NCI-H345 treated with DMSO at 0.1 percent for 48 hours (cell line): Measurements from ENCODE around the gene CCRL2.
"Not testable (repeated sequence)": the region's sequence is repeated elsewhere in the genome, so short reads cannot be mapped to it uniquely, and the experiment has no call there.

Experiments
- DNase-seq: peaks from one replicate; lab custom pipeline; 2025; ENCODE audit not compliant: unreplicated experiment; lab: John Stamatoyannopoulos, UW

Gene CCRL2

GRCh38 chr3:46429250-46429649, 22.2 kb downstream of the CCRL2 start:
- no peak for DNase-seq

- no peak for DNase-seq
These were observed 22.6 kb downstream of the CCRL2 start for GRCh38 chr3:46429671-46430070.

GRCh38 chr3:46430879-46431278, 23.8 kb downstream of the CCRL2 start:
- not testable (repeated sequence) for DNase-seq

- not testable (repeated sequence) for DNase-seq
These were observed 24.8 kb downstream of the CCRL2 start for GRCh38 chr3:46431905-46432304.

GRCh38 chr3:46433118-46433517, 26.1 kb downstream of the CCRL2 start:
- not testable (repeated sequence) for DNase-seq

GRCh38 chr3:46433841-46434240, 26.8 kb downstream of the CCRL2 start:
- no peak for DNase-seq

- DNase-seq: no peak
These were observed 28.1 kb downstream of the CCRL2 start for GRCh38 chr3:46435081-46435726.

- no peak for DNase-seq
These were observed 31.8 kb downstream of the CCRL2 start for GRCh38 chr3:46438831-46439230.

- no peak for DNase-seq
These were observed 33.7 kb downstream of the CCRL2 start for GRCh38 chr3:46440531-46441294.

- DNase-seq: no peak
These were observed 35.8 kb downstream of the CCRL2 start for GRCh38 chr3:46442576-46443530.

- no peak for DNase-seq
These were observed 40.3 kb downstream of the CCRL2 start for GRCh38 chr3:46447228-46447985.

- no peak for DNase-seq
These were observed 41.7 kb downstream of the CCRL2 start for GRCh38 chr3:46448721-46449120.

- no peak for DNase-seq
These were observed 42.9 kb downstream of the CCRL2 start for GRCh38 chr3:46449755-46450552.

GRCh38 chr3:46453526-46454208, 46.6 kb downstream of the CCRL2 start:
- no peak for DNase-seq

- no peak for DNase-seq
These were observed 47.1 kb downstream of the CCRL2 start for GRCh38 chr3:46454209-46454595.

- DNase-seq: no peak
These were observed 47.5 kb downstream of the CCRL2 start for GRCh38 chr3:46454606-46455005.

- DNase-seq: no peak
These were observed 48.4 kb downstream of the CCRL2 start for GRCh38 chr3:46455231-46456115.

- no peak for DNase-seq
These were observed 49.1 kb downstream of the CCRL2 start for GRCh38 chr3:46456118-46456517.
